Activated CD4-positive, alpha-beta memory T cell treated with anti-CD3 and anti-CD28 coated beads, Interleukin-2, amount 10 ng/mL, durations not matched to agents 7 days and 5 days (primary cell): ENCODE measurements around the gene PLA2G10. TPM values are rescaled to one million over a fixed set of nuclear protein-coding genes. Genes with fewer than 3 reads are reported as not detected.
A peak's percentile ranks its signal among the peaks of the same experiment; 100 is the strongest.
"Not testable (repeated sequence)": the region's sequence is repeated elsewhere in the genome, so short reads cannot be mapped to it uniquely, and the experiment has no call there.

Source experiments
- CTCF ChIA-PET: fragments of 350-600 bp; sonication (Branson Sonifier 250); formaldehyde crosslinking; loops from one replicate; lab custom pipeline; 2021; ENCODE audit warnings: antibody characterized with exemption, inconsistent platforms; lab: Charles Lee
- POLR2A ChIA-PET: fragments of 350-600 bp; sonication (Branson Sonifier 250); formaldehyde crosslinking; loops from one replicate; lab custom pipeline; 2021; ENCODE audit warnings: antibody characterized with exemption; lab: Charles Lee
- DNase-seq: peaks from one replicate; pipeline ENCODE4 v3.0.0-alpha.2; 2020
- H3K27ac Mint-ChIP-seq: one replicate; pipeline ENCODE4 v1.8.0; 2021; ENCODE audit warnings: mild to moderate bottlenecking, mixed read lengths
- H3K27me3 Mint-ChIP-seq: one replicate; pipeline ENCODE4 v1.8.0; 2021; ENCODE audit warnings: mixed read lengths
- H3K36me3 Mint-ChIP-seq: one replicate; pipeline ENCODE4 v1.8.0; 2021; ENCODE audit warnings: low read depth, mixed read lengths
- H3K4me1 Mint-ChIP-seq: one replicate; pipeline ENCODE4 v1.8.0; 2021; ENCODE audit warnings: mixed read lengths
- H3K4me3 Mint-ChIP-seq: one replicate; pipeline ENCODE4 v1.8.0; 2021; ENCODE audit warnings: mild to moderate bottlenecking, mixed read lengths
- H3K9me3 Mint-ChIP-seq: one replicate; pipeline ENCODE4 v1.8.0; 2021; ENCODE audit warnings: mixed read lengths
- total RNA-seq, 2 experiments: library from RNA; stranded (reverse); gene quantifications; one replicate each; pipeline ENCODE4 v1.2.3, GENCODE V29; 2021

The PLA2G10 gene
- total RNA-seq, 2 experiments from 2014 or later = not detected

GRCh38 chr16:14641206-14641605, 52.9 kb downstream of the PLA2G10 start:
- no peaks in the 10 kb centered on the region for H3K27me3 Mint-ChIP-seq
- no peak overlapping the region for H3K4me3 Mint-ChIP-seq
- H3K4me1 Mint-ChIP-seq = peaks cover 30% of the 10 kb centered on the region
- ChIA-PET CTCF (no interaction called here), POLR2A (interaction anchor here (0.8 kb wide), 1 partner anchor 9 kb away, joined by 3 read pairs; no protein-coding TSS in a partner anchor)
- H3K27ac Mint-ChIP-seq = no peak overlapping the region
- DNase-seq = no peak
- H3K9me3 Mint-ChIP-seq = no peaks in the 10 kb centered on the region
- H3K36me3 Mint-ChIP-seq = peaks cover 43% of the 10 kb centered on the region

GRCh38 chr16:14640538-14640937, 53.6 kb downstream of the PLA2G10 start:
- Mint-ChIP-seq H3K9me3 (no peaks in the 10 kb centered on the region), H3K4me3 (no peak overlapping the region), H3K36me3 (peaks cover 43% of the 10 kb centered on the region), H3K4me1 (peaks cover 34% of the 10 kb centered on the region), H3K27me3 (no peaks in the 10 kb centered on the region), H3K27ac (no peak overlapping the region)
- DNase-seq = no peak
- ChIA-PET POLR2A (no interaction called here), CTCF (no interaction called here)

- H3K27me3 Mint-ChIP-seq, DNase-seq, H3K27ac Mint-ChIP-seq, CTCF ChIA-PET, H3K9me3 Mint-ChIP-seq, H3K4me3 Mint-ChIP-seq, POLR2A ChIA-PET: not testable (repeated sequence)
- peaks cover 42% of the 10 kb centered on the region for H3K36me3 Mint-ChIP-seq
- H3K4me1 Mint-ChIP-seq = peaks cover 58% of the 10 kb centered on the region
Observed at GRCh38 chr16:14636951-14637240, 57.2 kb downstream of the PLA2G10 start.

- H3K4me3 Mint-ChIP-seq, H3K9me3 Mint-ChIP-seq, H3K27me3 Mint-ChIP-seq, CTCF ChIA-PET, POLR2A ChIA-PET, H3K27ac Mint-ChIP-seq, DNase-seq: not testable (repeated sequence)
- Mint-ChIP-seq H3K4me1 (peaks cover 64% of the 10 kb centered on the region), H3K36me3 (peaks cover 42% of the 10 kb centered on the region)
Observed at GRCh38 chr16:14636179-14636950, 57.7 kb downstream of the PLA2G10 start.

GRCh38 chr16:14635395-14636165, 58.5 kb downstream of the PLA2G10 start:
- Mint-ChIP-seq H3K27me3 (no peaks in the 10 kb centered on the region), H3K27ac (no peak overlapping the region), H3K9me3 (no peaks in the 10 kb centered on the region), H3K36me3 (peaks cover 36% of the 10 kb centered on the region), H3K4me3 (no peak overlapping the region), H3K4me1 (peaks cover 62% of the 10 kb centered on the region)
- no peak for DNase-seq
- POLR2A ChIA-PET = interaction anchor here (0.6 kb wide), 1 partner anchor 616 kb away, joined by 3 read pairs; no protein-coding TSS in a partner anchor
- CTCF ChIA-PET = no interaction called here

GRCh38 chr16:14634389-14634725, 59.8 kb downstream of the PLA2G10 start:
- H3K4me3 Mint-ChIP-seq = peak overlapping the region; percentile 100
- no peaks in the 10 kb centered on the region for H3K27me3 Mint-ChIP-seq
- no peak for DNase-seq
- CTCF ChIA-PET = no interaction called here
- no peaks in the 10 kb centered on the region for H3K9me3 Mint-ChIP-seq
- peaks cover 30% of the 10 kb centered on the region for H3K36me3 Mint-ChIP-seq
- POLR2A ChIA-PET = interaction anchor here (0.8 to 2.6 kb wide), 6 partner anchors 8 to 715 kb away, joined by 3 to 12 read pairs (median 4); partner anchors contain the start of gene ERCC4
- H3K4me1 Mint-ChIP-seq = peaks cover 56% of the 10 kb centered on the region
- H3K27ac Mint-ChIP-seq = peak overlapping the region; percentile 100

GRCh38 chr16:14632693-14633569, 61.2 kb downstream of the PLA2G10 start, which contains the start of gene BFAR:
TSS of gene BFAR (plus strand) at chr16:14632951. CDS start at chr16:14644347, 11,396 bp downstream.
- H3K36me3 Mint-ChIP-seq = peaks cover 34% of the 10 kb centered on the region
- H3K9me3 Mint-ChIP-seq = no peaks in the 10 kb centered on the region
- ChIA-PET POLR2A (interaction anchor here (0.6 to 2.6 kb wide), 9 partner anchors 9 to 347 kb away, joined by 3 to 12 read pairs (median 5); no protein-coding TSS in a partner anchor), CTCF (no interaction called here)
- DNase-seq = peak; percentile 99
- no peaks in the 10 kb centered on the region for H3K27me3 Mint-ChIP-seq
- peak within 1 kb of the TSS; percentile 100 for H3K4me3 Mint-ChIP-seq
- peak within 1 kb of the TSS; percentile 100 for H3K27ac Mint-ChIP-seq
- peaks cover 67% of the 10 kb centered on the region for H3K4me1 Mint-ChIP-seq

- not testable (repeated sequence) for H3K27me3 Mint-ChIP-seq, H3K9me3 Mint-ChIP-seq
- Mint-ChIP-seq H3K27ac (peak overlapping the region; percentile 100), H3K36me3 (peaks cover 41% of the 10 kb centered on the region), H3K4me3 (peak overlapping the region; percentile 100), H3K4me1 (peaks cover 61% of the 10 kb centered on the region)
- peak; percentile 16 for DNase-seq
- ChIA-PET POLR2A (interaction anchor here (1.0 to 1.9 kb wide), 4 partner anchors 10 to 959 kb away, joined by 3 to 9 read pairs (median 4); partner anchors contain the start of gene RRN3), CTCF (interaction anchor here (1.0 kb wide), 1 partner anchor 711 kb away, joined by 4 read pairs; the partner anchor contains the start of gene ERCC4)
Observed at GRCh38 chr16:14630620-14631330, 63.3 kb downstream of the PLA2G10 start.

GRCh38 chr16:14629919-14630619, 64.0 kb downstream of the PLA2G10 start, which contains the start of gene PARN:
TSS of gene PARN (minus strand) at chr16:14630260. CDS start at chr16:14630125, 135 bp downstream.
- peak; percentile 98 for DNase-seq
- peaks cover 47% of the 10 kb centered on the region for H3K36me3 Mint-ChIP-seq
- no peaks in the 10 kb centered on the region for H3K27me3 Mint-ChIP-seq
- H3K4me3 Mint-ChIP-seq = peak within 1 kb of the TSS; percentile 91
- ChIA-PET POLR2A (interaction anchor here (0.8 to 1.9 kb wide), 6 partner anchors 9 to 960 kb away, joined by 3 to 9 read pairs (median 3); partner anchors contain the start of gene RRN3), CTCF (interaction anchor here (1.0 kb wide), 1 partner anchor 710 kb away, joined by 4 read pairs; the partner anchor contains the start of gene ERCC4)
- peak within 1 kb of the TSS; percentile 98 for H3K27ac Mint-ChIP-seq
- peaks cover 56% of the 10 kb centered on the region for H3K4me1 Mint-ChIP-seq
- H3K9me3 Mint-ChIP-seq = no peaks in the 10 kb centered on the region

GRCh38 chr16:14629612-14629918, 64.5 kb downstream of the PLA2G10 start:
- Mint-ChIP-seq H3K27me3 (no peaks in the 10 kb centered on the region), H3K36me3 (peaks cover 47% of the 10 kb centered on the region), H3K27ac (peak overlapping the region; percentile 98), H3K4me3 (peak overlapping the region; percentile 91), H3K9me3 (no peaks in the 10 kb centered on the region), H3K4me1 (peaks cover 52% of the 10 kb centered on the region)
- POLR2A ChIA-PET = interaction anchor here (0.8 to 1.9 kb wide), 5 partner anchors 9 to 344 kb away, joined by 3 to 9 read pairs (median 3); no protein-coding TSS in a partner anchor
- DNase-seq = no peak
- CTCF ChIA-PET = no interaction called here

- CTCF ChIA-PET = no interaction called here
- H3K27ac Mint-ChIP-seq = peak overlapping the region; percentile 98
- H3K4me3 Mint-ChIP-seq = peak overlapping the region; percentile 91
Observed at GRCh38 chr16:14628806-14629611, 65.1 kb downstream of the PLA2G10 start.

More at GRCh38 chr16:14628806-14629611, 65.1 kb downstream of the PLA2G10 start:
- peaks cover 46% of the 10 kb centered on the region for H3K4me1 Mint-ChIP-seq
- DNase-seq = no peak
- POLR2A ChIA-PET = interaction anchor here (0.8 to 1.9 kb wide), 5 partner anchors 8 to 343 kb away, joined by 3 to 9 read pairs (median 3); no protein-coding TSS in a partner anchor
- no peaks in the 10 kb centered on the region for H3K9me3 Mint-ChIP-seq
- H3K36me3 Mint-ChIP-seq = peaks cover 47% of the 10 kb centered on the region
- H3K27me3 Mint-ChIP-seq = no peaks in the 10 kb centered on the region
